ENCODE data around the gene SPATA13. TPM values are rescaled to one million over a fixed set of nuclear protein-coding genes. Genes with fewer than 3 reads are reported as not detected.

Gene SPATA13
- polyA plus RNA-seq, 1 experiment: 3.6 TPM

GRCh38 chr13:24252136-24252535 lies 91.6 kb downstream of the SPATA13 start:
- no peak for TF ChIP-seq CTCF (IDR thresholded peaks at IDR 0.05; ENCODE audit: insufficient read depth, low read depth, low read length)
- H3K27me3 ChIP-seq (ENCODE audit: control insufficient read depth, insufficient read depth, low read length): no peaks in the 10 kb centered on the region
- POLR2A ChIA-PET: no interaction called here
- H3K4me3 ChIP-seq (ENCODE audit: low read depth, low read length): no peak overlapping the region
- no peak for DNase-seq (ENCODE audit: low read depth)
- peaks cover 8% of the 10 kb centered on the region for H3K36me3 ChIP-seq (ENCODE audit: control insufficient read depth, insufficient read depth, low read length)
- CTCF ChIA-PET: no interaction called here

GRCh38 chr13:24253520-24254145 lies 93.1 kb downstream of the SPATA13 start:
- Histone ChIP-seq H3K36me3 (ENCODE audit: control insufficient read depth, insufficient read depth, low read length) (peaks cover 8% of the 10 kb centered on the region), H3K27me3 (ENCODE audit: control insufficient read depth, insufficient read depth, low read length) (no peaks in the 10 kb centered on the region), H3K4me3 (ENCODE audit: low read depth, low read length) (no peak overlapping the region)
- ChIA-PET CTCF (interaction anchor here (2.0 kb wide), 1 partner anchor 25 kb away, joined by 5 read pairs; no protein-coding TSS in a partner anchor), POLR2A (no interaction called here)
- no peak for DNase-seq (ENCODE audit: low read depth)
- no peak for TF ChIP-seq CTCF (IDR thresholded peaks at IDR 0.05; ENCODE audit: insufficient read depth, low read depth, low read length)

- Histone ChIP-seq H3K4me3 (ENCODE audit: low read depth, low read length) (no peak overlapping the region), H3K27me3 (ENCODE audit: control insufficient read depth, insufficient read depth, low read length) (no peaks in the 10 kb centered on the region), H3K36me3 (ENCODE audit: control insufficient read depth, insufficient read depth, low read length) (peaks cover 8% of the 10 kb centered on the region)
- TF ChIP-seq CTCF (IDR thresholded peaks at IDR 0.05; ENCODE audit: insufficient read depth, low read depth, low read length): no peak
- ChIA-PET CTCF (interaction anchor here (1.7 to 2.0 kb wide), 2 partner anchors 10 to 25 kb away, joined by 4 to 5 read pairs; no protein-coding TSS in a partner anchor), POLR2A (no interaction called here)
- no peak for DNase-seq (ENCODE audit: low read depth)
These were observed 93.8 kb downstream of the SPATA13 start for GRCh38 chr13:24254146-24254841.

GRCh38 chr13:24257497-24257896 lies 97.0 kb downstream of the SPATA13 start:
- CTCF ChIA-PET: no interaction called here
- DNase-seq (ENCODE audit: low read depth): no peak
- POLR2A ChIA-PET: interaction anchor here (0.6 to 0.7 kb wide), 2 partner anchors 281 to 390 kb away, joined by 3 to 5 read pairs; no protein-coding TSS in a partner anchor
- no peak overlapping the region for H3K4me3 ChIP-seq (ENCODE audit: low read depth, low read length)
- TF ChIP-seq CTCF (IDR thresholded peaks at IDR 0.05; ENCODE audit: insufficient read depth, low read depth, low read length): no peak
- no peaks in the 10 kb centered on the region for H3K27me3 ChIP-seq (ENCODE audit: control insufficient read depth, insufficient read depth, low read length)
- no peaks in the 10 kb centered on the region; the same call in 1 of the 2 replicates for H3K36me3 ChIP-seq (ENCODE audit: control insufficient read depth, insufficient read depth, low read length)

GRCh38 chr13:24261566-24261965 lies 101.0 kb downstream of the SPATA13 start:
- ChIA-PET POLR2A (no interaction called here), CTCF (interaction anchor here (1.2 kb wide), 1 partner anchor 26 kb away, joined by 3 read pairs; no protein-coding TSS in a partner anchor)
- H3K36me3 ChIP-seq (ENCODE audit: control insufficient read depth, insufficient read depth, low read length): no peaks in the 10 kb centered on the region
- H3K27me3 ChIP-seq (ENCODE audit: control insufficient read depth, insufficient read depth, low read length): no peaks in the 10 kb centered on the region
- TF ChIP-seq CTCF (IDR thresholded peaks at IDR 0.05; ENCODE audit: insufficient read depth, low read depth, low read length): no peak
- no peak for DNase-seq (ENCODE audit: low read depth)
- no peak overlapping the region for H3K4me3 ChIP-seq (ENCODE audit: low read depth, low read length)
